CD4-positive, alpha-beta T cell (primary cell): ENCODE results near the gene MAGI1. TPM values are rescaled to one million over a fixed set of nuclear protein-coding genes. Genes with fewer than 3 reads are reported as not detected.

Experiments used
- ATAC-seq: fragments of 200-7000 bp; cut with Tn5 transposase; one replicate; pipeline ENCODE4 v1.10.0; 2022; ENCODE audit warnings: mild to moderate bottlenecking; ENCODE audit not compliant: poor library complexity
- CTCF ChIA-PET: fragments of 350-600 bp; sonication (Branson Sonifier 250); formaldehyde crosslinking; loops from one replicate; lab custom pipeline; 2021; ENCODE audit warnings: antibody characterized with exemption, inconsistent platforms; lab: Charles Lee
- POLR2A ChIA-PET: fragments of 350-600 bp; sonication (Branson Sonifier 250); formaldehyde crosslinking; loops from one replicate; lab custom pipeline; 2021; ENCODE audit warnings: antibody characterized with exemption, inconsistent platforms; lab: Charles Lee
- DNase-seq, 14 experiments: peaks; one replicate each; pipeline ENCODE4 v3.0.0-alpha.2; 2013 to 2020; ENCODE audit warnings: mixed read lengths in 2 of 14
- H3K27ac ChIP-seq, 2 donors: one replicate each; pipeline versions ENCODE4 v1.5.1 to v1.7.0; 2013; ENCODE audit warnings: low read length in 2 of 2, low read depth in 1 of 2, mild to moderate bottlenecking in 1 of 2
- H3K27me3 ChIP-seq, 2 experiments: 1 replicate in 1 of 2; 2 replicates in 1 of 2; pipeline versions ENCODE4 v1.6.1 to v1.7.0; 2013; ENCODE audit warnings: low read length in 2 of 2, control low read depth in 1 of 2, mild to moderate bottlenecking in 1 of 2, moderate library complexity in 1 of 2; ENCODE audit not compliant: insufficient read depth in 2 of 2, control insufficient read depth in 1 of 2
- H3K36me3 ChIP-seq: one replicate; pipeline ENCODE4 v1.6.1; 2013; ENCODE audit warnings: low read length, control low read depth; ENCODE audit not compliant: insufficient read depth
- H3K4me1 ChIP-seq: one replicate; pipeline ENCODE4 v1.6.1; 2013; ENCODE audit warnings: low read length, control low read depth; ENCODE audit not compliant: insufficient read depth
- H3K4me3 ChIP-seq: one replicate; pipeline ENCODE4 v1.5.1; 2013; ENCODE audit warnings: mild to moderate bottlenecking, low read length, moderate library complexity
- H3K9me3 ChIP-seq, 2 experiments: 1 replicate in 1 of 2; 2 replicates in 1 of 2; pipeline versions ENCODE4 v1.6.1 to v1.7.0; 2013; ENCODE audit warnings: low read length in 2 of 2, mild to moderate bottlenecking in 2 of 2, control low read depth in 1 of 2, moderate library complexity in 1 of 2; ENCODE audit not compliant: control insufficient read depth in 1 of 2, insufficient read depth in 1 of 2
- H3K27ac Mint-ChIP-seq: one replicate; pipeline ENCODE4 v1.8.0; 2020; ENCODE audit warnings: mixed read lengths
- H3K27me3 Mint-ChIP-seq: one replicate; pipeline ENCODE4 v1.8.0; 2021; ENCODE audit warnings: mixed read lengths
- H3K36me3 Mint-ChIP-seq: one replicate; pipeline ENCODE4 v1.8.0; 2021; ENCODE audit warnings: low read depth, mixed read lengths
- H3K4me1 Mint-ChIP-seq: one replicate; pipeline ENCODE4 v1.8.0; 2021; ENCODE audit warnings: low read depth, mixed read lengths
- H3K4me3 Mint-ChIP-seq: one replicate; pipeline ENCODE4 v1.8.0; 2020; ENCODE audit warnings: mild to moderate bottlenecking, mixed read lengths
- H3K9me3 Mint-ChIP-seq: one replicate; pipeline ENCODE4 v1.8.0; 2020; ENCODE audit warnings: mixed read lengths
- intact Hi-C, 2 experiments: fragments of 100-400 bp; cut with DNase I in 1 of 2; cut with micrococcal nuclease in 1 of 2; formaldehyde crosslinking; loops; one replicate each; pipeline versions ENCODE4 v1.15.1 to v1.9.0; 2023 to 2025; cut with DNase I, micrococcal nuclease
- total RNA-seq, 174 experiments: library from RNA in 2 of 174; stranded (reverse) in 2 of 174; gene quantifications; one replicate each; pipeline ENCODE4 v1.2.3 and lab custom pipeline; 2021 to 2026
- TF ChIP-seq, protein P1 (sequence below): fragments of 200-600 bp; IDR thresholded peaks from one replicate; pipeline ENCODE4 v1.8.0; 2022; ENCODE audit warnings: antibody characterized with exemption, mild to moderate bottlenecking

MAGI1 gene
- total RNA-seq, 2 experiments from 2014 or later, result not detected

DNA sequence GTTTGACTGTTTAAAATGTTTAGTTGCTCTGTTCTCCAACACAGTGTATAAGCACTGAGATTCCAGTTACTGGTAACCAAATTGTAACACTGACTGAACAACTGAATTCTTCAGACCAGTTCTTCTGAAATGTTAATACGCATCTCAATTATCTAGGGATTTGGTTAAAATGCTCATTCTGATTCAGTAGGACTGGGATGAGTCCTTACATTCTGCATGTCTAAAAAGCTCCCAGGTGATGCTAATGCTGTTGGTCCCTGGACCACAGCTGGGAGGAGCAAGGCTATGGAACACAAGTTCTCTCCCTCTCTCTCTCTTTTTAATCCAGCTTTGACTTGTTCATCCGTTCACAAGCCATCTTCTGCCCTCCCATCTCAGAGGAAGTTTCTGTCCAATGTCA lies 380.3 kb downstream of the MAGI1 start:
- Histone ChIP-seq H3K4me1 (no peaks in the 10 kb centered on the region), H3K36me3 (no peaks in the 10 kb centered on the region), H3K27ac (no peak overlapping the region), H3K9me3 (no peaks in the 10 kb centered on the region), H3K4me3 (no peak overlapping the region), H3K27me3 (no peaks in the 10 kb centered on the region)
- Mint-ChIP-seq H3K4me1 (no peaks in the 10 kb centered on the region), H3K9me3 (peaks cover 7% of the 10 kb centered on the region), H3K4me3 (no peak overlapping the region), H3K36me3 (no peaks in the 10 kb centered on the region), H3K27ac (no peak overlapping the region), H3K27me3 (no peaks in the 10 kb centered on the region)
- ATAC-seq, result no peak
- POLR2A ChIA-PET, result no interaction called here
- intact Hi-C loops, result no loop called here
- CTCF ChIA-PET, result no interaction called here
- TF ChIP-seq, protein P1, sequence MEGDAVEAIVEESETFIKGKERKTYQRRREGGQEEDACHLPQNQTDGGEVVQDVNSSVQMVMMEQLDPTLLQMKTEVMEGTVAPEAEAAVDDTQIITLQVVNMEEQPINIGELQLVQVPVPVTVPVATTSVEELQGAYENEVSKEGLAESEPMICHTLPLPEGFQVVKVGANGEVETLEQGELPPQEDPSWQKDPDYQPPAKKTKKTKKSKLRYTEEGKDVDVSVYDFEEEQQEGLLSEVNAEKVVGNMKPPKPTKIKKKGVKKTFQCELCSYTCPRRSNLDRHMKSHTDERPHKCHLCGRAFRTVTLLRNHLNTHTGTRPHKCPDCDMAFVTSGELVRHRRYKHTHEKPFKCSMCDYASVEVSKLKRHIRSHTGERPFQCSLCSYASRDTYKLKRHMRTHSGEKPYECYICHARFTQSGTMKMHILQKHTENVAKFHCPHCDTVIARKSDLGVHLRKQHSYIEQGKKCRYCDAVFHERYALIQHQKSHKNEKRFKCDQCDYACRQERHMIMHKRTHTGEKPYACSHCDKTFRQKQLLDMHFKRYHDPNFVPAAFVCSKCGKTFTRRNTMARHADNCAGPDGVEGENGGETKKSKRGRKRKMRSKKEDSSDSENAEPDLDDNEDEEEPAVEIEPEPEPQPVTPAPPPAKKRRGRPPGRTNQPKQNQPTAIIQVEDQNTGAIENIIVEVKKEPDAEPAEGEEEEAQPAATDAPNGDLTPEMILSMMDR, result no peak
- no peak for DNase-seq

GRCh38 chr3:65655061-65655460 lies 383.7 kb downstream of the MAGI1 start:
- CTCF ChIA-PET, result no interaction called here
- DNase-seq (no peak), ATAC-seq (no peak)
- Mint-ChIP-seq H3K4me3 (no peak overlapping the region), H3K4me1 (no peaks in the 10 kb centered on the region), H3K9me3 (peaks cover 15% of the 10 kb centered on the region), H3K27ac (no peak overlapping the region), H3K27me3 (no peaks in the 10 kb centered on the region), H3K36me3 (no peaks in the 10 kb centered on the region)
- intact Hi-C loops, result no loop called here
- Histone ChIP-seq H3K4me1 (no peaks in the 10 kb centered on the region), H3K27me3 (no peaks in the 10 kb centered on the region), H3K36me3 (no peaks in the 10 kb centered on the region), H3K27ac (no peak overlapping the region), H3K4me3 (no peak overlapping the region), H3K9me3 (no peaks in the 10 kb centered on the region)
- POLR2A ChIA-PET, result no interaction called here
- TF ChIP-seq, protein P1, result no peak

- ATAC-seq (no peak), DNase-seq (no peak)
- Mint-ChIP-seq H3K9me3 (peaks cover 10% of the 10 kb centered on the region), H3K27ac (no peak overlapping the region), H3K36me3 (no peaks in the 10 kb centered on the region), H3K27me3 (no peaks in the 10 kb centered on the region), H3K4me3 (no peak overlapping the region), H3K4me1 (no peaks in the 10 kb centered on the region)
- ChIA-PET POLR2A (interaction anchor here (0.7 kb wide), 1 partner anchor 1040 kb away, joined by 5 read pairs; no protein-coding TSS in a partner anchor), CTCF (no interaction called here)
- no peaks in the 10 kb centered on the region for H3K36me3 ChIP-seq
- no peak overlapping the region for H3K4me3 ChIP-seq
- H3K4me1 ChIP-seq, result no peaks in the 10 kb centered on the region
- no peaks in the 10 kb centered on the region for H3K9me3 ChIP-seq
- intact Hi-C loops, result no loop called here
- TF ChIP-seq, protein P1, result no peak
- H3K27me3 ChIP-seq, result no peaks in the 10 kb centered on the region
- H3K27ac ChIP-seq, result no peak overlapping the region
These were observed 385.0 kb downstream of the MAGI1 start for GRCh38 chr3:65653731-65654130.
